NCI-H774 (cell line): ENCODE measurements around the gene MGAT3.
"Not testable (repeated sequence)": the region's sequence is repeated elsewhere in the genome, so short reads cannot be mapped to it uniquely, and the experiment has no call there.

Experiments
- DNase-seq: peaks from one replicate; lab custom pipeline; 2025; lab: John Stamatoyannopoulos, UW

Gene MGAT3

DNA sequence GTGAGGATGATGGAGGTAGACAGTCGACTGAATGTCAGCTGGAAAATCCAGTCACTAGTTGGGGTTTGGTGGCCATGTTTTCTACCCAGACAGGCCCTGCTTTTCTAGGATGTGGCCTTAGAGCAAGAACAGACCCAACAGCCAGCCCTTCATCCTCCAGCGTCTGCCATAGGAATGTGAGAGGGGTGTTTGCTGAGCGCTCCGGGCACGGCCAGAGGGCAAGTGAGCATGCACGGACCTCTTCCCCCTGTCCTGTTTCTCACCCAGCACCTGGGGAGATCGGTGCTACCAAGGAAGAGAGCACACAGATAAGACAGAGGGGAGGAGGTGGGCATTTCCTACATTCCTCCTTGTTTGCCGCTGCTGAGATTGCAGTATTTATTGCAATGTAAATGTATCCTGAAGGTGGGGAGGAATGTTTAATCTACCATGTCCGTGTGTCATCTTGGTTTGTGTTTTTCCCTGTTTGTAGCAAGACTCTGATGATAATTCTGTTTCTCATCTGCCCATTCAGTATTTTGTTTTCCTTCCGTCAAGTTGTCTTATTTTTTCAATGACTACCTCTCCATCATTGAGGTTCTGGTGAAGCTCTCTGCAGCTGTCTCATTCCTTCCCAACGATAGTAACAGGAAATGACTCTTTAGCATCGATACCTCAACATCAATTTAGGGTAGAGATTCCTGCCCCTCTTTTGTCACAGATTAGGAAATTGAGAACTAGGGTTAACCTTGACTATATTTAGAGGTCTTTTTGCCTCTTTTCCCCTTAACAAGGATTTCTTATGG lies 58.6 kb downstream of the MGAT3 start:
- no peak for DNase-seq

DNA sequence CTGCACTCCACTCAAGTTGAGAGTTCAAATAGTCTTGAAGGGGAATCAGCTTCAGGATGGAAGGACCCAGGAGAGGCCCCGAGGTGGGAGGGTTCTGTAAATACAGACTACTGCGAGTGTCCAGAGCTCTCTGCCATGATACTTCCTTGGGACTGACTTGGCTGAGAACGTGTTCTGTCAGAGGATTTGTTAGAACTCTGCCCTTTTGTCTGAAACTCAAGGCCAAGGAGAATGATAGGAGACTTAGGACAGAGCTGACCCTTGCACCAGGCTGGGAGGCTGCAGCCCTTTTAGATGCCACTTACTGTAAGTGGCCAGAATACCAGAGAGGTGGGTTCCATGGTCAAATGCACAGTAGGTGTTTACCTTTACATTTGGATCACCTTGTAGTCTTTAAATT lies 60.7 kb downstream of the MGAT3 start:
- no peak for DNase-seq

DNA sequence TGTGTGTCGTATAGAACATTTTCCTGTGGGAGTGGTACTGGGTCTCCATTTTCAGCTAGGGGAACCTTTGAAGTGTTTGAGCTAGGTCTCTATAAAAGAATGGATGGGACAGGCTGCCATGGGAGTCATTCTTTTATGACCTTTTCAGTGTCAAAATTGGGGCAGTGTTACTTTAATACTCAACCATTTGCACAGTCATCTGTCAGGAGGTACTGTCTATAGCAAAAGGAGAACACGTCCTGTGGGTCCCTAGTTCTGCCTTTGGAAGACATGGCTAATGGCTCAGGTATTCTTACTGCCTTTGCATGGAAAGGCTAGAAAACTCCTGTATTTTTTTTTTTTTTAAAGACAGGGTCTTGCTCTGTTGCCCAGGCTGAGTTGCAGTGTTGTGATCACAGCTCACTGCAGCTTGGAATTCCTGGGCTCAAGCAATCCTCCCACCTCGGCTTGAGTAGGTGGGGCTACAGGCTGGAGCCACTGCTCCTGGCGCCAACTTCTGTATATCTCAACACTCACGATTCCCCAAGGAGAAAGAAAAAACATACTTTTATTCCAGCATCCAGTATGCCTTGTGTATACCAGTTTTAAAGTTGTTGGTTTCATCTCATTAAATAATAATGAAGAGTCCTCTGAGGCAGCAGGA lies 61.5 kb downstream of the MGAT3 start:
- no peak for DNase-seq

DNA sequence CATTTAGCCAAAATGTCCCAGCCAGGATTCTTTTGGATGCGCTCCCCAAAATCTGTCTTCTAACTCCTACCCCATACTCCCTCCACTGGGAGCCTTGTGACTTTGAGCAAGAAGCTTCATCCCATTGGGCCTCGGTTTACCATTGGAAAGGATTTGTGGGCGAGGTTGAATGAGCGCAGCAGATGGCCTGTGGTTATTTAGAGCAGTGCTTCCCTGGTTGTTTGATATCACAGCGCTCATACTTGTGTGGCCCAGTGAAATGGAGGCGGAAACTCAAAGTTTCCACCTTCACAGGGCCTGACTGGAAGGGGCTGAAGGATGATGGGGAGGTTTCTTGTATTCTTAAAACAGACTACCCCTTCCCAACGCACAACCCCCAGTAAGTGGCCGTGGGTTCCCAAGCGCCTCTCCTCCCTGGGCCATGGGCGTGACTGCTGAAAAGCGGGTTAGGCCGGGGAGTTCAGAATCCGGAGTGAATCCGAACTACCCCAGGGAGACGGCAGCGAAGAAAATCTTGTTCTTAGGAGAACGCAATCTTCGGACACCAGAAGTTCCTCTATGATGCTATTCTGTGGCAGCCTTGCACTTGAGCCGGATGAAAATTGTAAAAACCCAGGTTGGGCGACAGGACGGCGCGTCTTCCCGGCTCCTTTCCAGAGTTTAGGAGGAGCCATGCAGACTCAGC lies 62.3 kb downstream of the MGAT3 start:
- no peak for DNase-seq

DNA sequence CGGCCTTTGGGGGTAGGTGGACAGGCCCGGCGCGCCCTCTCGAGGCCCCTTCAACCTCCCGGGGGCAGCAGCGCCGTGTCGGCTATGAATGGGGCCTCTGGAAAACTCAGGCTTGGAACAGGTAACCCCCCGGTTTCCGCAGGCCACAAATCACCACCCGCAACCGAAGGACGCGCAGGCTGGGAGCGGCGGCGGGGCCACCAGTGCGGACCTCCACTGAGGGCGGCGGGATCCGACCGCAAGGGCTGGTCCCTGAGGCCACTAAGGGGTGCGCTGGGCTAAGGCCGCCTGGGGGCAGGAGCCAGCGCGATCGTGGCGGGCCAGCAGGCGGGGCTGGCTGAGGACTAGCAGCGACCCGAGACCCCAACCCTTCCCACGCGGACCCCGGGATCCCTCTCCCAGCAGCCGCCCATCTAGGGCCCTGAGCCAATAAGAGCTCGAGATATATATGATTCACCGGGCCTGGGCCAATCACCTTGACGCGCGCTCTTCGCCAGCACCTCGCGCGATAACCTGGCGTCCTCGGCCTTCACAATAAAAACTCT lies 62.9 kb downstream of the MGAT3 start:
- peak; percentile 94 for DNase-seq

DNA sequence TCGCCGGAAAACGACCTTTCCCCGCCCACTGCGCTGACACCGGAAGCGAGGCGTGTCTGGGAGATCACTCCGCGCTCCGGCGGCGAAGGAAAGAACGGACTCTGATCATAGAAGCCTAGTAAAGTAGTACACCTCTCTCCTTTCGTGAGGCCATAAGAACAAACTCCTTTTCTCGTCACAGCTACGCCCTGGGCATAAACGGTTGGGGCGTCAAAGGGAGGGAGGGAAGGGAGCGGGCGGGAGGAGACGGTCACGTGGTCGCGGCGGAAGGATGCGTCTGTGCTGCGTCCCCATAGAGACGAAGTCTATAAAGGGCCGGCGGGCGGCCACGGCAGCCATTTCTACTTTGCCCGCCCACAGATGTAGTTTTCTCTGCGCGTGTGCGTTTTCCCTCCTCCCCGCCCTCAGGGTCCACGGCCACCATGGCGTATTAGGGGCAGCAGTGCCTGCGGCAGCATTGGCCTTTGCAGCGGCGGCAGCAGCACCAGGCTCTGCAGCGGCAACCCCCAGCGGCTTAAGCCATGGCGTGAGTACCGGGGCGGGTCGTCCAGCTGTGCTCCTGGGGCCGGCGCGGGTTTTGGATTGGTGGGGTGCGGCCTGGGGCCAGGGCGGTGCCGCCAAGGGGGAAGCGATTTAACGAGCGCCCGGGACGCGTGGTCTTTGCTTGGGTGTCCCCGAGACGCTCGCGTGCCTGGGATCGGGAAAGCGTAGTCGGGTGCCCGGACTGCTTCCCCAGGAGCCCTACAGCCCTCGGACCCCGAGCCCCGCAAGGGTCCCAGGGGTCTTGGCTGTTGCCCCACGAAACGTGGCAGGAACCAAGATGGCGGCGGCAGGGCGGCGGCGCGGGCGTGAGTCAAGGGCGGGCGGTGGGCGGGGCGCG lies 63.7 kb downstream of the MGAT3 start, which contains the start of gene ATF4:
TSS of gene ATF4 (plus strand) at position 337 of the 880 bp plus-strand sequence. CDS start 884 bp downstream, outside the sequence.
- no peak for DNase-seq

DNA sequence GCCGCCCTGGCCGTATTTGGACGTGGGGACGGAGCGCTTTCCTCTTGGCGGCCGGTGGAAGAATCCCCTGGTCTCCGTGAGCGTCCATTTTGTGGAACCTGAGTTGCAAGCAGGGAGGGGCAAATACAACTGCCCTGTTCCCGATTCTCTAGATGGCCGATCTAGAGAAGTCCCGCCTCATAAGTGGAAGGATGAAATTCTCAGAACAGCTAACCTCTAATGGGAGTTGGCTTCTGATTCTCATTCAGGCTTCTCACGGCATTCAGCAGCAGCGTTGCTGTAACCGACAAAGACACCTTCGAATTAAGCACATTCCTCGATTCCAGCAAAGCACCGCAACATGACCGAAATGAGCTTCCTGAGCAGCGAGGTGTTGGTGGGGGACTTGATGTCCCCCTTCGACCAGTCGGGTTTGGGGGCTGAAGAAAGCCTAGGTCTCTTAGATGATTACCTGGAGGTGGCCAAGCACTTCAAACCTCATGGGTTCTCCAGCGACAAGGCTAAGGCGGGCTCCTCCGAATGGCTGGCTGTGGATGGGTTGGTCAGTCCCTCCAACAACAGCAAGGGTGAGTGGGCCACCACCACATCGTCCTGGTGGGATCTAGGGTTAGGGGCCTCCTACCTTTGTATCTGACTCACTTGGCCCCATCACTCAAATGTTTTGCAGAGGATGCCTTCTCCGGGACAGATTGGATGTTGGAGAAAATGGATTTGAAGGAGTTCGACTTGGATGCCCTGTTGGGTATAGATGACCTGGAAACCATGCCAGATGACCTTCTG lies 64.5 kb downstream of the MGAT3 start:
- DNase-seq = not testable (repeated sequence)

DNA sequence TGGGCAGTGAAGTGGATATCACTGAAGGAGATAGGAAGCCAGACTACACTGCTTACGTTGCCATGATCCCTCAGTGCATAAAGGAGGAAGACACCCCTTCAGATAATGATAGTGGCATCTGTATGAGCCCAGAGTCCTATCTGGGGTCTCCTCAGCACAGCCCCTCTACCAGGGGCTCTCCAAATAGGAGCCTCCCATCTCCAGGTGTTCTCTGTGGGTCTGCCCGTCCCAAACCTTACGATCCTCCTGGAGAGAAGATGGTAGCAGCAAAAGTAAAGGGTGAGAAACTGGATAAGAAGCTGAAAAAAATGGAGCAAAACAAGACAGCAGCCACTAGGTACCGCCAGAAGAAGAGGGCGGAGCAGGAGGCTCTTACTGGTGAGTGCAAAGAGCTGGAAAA lies 65.3 kb downstream of the MGAT3 start:
- not testable (repeated sequence) for DNase-seq

DNA sequence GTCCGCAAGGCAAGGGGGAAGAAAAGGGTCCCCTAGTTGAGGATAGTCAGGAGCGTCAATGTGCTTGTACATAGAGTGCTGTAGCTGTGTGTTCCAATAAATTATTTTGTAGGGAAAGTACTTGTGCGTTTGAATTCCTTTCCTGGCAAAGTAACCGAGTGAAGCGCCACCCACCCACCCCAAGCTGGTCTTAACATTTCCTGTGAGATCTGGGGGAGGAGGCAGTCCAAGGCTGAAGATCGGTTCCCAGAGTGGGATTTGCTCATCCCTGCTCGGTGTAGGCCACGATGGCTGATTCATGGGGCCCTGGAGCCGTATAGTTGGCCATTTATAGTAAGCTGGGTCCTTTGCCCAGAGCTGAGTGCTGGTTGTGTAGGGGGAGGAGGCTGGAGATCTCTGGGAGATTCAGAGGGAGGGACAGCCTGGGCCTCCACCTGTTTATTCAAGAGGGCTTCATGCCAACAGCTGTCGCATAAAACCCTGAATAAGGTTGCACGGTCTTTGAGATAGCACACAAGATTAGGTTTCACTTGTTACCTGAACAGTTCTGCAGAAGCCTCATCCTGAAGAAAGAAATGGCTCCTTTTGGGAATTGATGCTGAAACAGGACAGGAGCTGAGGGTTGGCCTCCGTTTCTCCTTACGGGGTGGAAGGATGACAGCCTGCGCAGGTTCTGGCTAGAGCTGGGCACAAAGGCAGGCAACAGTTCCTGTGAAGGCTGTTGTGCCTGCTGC lies 65.9 kb downstream of the MGAT3 start:
- no peak for DNase-seq

DNA sequence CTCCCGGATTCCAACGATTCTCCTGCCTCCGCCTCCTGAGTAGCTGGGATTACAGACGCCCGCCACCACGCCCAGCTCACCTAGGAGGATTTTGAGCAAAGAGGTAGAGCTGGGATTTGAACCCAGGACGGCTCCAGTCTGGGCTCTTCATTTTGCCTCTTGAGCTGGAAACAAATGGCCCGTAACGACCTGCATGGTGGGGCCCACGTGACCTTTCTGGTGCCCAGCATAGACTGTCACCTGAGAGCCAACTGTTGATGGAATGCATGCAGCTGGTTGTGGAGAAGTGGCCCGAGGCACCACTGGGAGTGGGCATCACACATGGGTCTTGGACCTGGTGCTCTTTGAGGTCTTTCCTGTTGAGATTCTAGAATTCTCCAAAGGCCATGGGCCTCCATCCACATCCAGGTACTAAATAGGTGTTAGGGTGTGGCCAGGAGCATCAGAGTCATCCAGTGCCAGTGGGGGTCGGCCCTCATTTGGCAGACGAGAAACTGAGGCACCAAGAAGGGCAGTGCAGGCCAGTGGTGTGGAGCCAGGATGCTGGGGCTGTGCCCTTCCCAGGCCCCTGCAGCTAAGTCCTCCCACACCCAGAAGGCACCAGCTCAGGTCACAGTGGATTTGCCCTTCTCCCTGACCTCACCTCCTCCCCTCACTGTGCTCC lies 67.4 kb downstream of the MGAT3 start:
- DNase-seq = no peak

DNA sequence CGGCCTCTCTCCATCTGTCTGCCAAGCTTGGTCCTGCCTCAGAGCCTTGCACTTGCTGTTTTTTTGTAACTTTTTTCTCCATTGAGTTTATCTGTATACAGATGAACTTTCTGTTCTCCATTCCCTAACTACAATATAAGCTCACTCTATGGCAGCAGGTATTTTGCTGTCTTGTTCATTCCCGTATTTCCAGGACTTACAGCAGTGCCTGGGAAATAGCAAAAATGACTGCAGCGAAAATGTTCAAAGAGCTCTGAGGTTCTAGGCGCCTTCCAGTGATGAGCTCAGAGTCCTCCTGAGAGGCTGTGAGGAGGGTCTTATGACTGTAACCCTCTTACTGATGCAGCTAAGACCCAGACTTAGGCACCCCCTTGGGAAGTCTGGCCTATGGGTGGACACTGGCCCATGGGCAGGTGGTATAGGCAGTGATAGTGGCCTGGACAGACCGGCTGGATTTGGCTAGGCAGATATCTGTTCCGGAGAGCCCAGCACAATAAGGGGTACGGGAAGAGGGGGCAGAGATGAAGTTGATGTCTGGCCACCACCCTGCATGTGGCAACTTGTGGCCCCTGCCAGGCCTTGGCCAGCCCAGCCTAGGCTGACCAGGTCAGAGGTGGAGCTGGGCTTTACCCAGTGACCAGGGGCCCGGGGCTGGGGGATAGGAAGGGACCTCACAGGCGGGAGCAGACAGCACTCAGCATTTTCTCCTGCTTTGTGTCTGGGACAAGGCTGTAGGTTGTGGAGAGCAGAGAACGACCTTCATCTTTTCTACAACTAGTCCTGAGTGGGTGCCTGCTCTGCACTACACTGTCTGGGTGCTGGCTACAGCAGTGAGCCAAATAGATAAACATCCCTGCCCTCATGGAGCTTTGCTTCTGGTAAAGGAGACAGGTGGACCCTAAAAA lies 68.2 kb downstream of the MGAT3 start:
- DNase-seq = no peak

DNA sequence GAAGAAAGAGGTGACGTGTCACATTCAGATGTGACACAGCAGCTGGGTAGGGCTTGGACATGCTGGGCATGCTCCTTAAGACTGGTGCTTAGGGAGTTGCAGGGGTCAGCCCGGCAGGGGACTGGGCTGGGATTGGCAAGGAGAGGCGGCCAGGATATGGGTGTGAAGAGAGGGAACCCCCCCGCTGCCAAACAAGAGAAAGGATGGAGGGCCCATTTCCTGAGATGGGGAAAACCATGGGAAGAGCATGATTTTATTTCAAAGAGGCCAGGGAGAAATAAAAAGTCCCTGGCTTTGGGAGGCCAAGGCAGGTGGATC lies 68.8 kb downstream of the MGAT3 start:
- no peak for DNase-seq

DNA sequence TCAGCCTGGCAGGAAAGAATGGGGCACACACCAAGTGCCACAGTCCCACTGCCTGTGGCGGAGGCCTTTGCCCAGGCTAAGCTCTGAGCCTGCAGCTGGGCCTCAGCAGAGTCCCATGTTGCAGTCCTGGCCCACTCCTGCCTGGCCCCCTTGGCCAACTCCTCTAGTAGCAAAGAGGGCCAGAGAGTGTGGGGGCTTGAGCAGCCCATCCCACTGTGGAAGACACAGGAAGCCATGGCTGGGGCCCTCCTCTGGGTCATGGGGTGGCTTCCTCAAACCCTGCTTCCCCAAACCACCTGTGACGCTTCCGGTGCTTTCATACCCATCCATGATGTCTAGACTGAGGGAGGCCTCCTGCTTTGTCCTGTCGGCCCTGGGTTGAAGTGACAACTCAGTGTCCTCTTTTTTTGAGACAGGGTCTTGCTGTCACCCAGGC lies 69.9 kb downstream of the MGAT3 start:
- no peak for DNase-seq

DNA sequence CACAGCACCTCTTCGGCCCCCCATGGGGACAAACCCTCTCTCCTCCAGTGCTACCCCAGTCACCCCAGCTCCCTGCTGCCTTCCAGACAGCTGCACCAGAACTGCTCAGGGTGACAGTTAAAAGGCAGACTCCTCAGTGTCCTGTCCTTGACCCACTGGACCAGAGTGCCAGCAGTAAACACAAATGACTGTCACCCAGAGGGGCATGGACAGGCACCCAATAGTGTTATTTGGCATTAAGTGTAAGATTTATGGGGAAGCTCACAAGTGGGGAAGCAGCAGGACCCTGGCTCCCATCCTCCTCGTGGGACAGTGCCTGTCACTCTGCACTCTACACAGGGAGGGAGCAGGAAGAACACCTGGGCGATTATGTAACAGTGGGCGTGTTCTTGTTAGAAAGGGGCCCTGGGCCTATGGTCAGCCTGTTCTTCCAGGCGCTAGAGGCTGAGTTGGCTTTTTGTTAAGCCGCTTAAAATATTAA lies 70.7 kb downstream of the MGAT3 start:
- no peak for DNase-seq

DNA sequence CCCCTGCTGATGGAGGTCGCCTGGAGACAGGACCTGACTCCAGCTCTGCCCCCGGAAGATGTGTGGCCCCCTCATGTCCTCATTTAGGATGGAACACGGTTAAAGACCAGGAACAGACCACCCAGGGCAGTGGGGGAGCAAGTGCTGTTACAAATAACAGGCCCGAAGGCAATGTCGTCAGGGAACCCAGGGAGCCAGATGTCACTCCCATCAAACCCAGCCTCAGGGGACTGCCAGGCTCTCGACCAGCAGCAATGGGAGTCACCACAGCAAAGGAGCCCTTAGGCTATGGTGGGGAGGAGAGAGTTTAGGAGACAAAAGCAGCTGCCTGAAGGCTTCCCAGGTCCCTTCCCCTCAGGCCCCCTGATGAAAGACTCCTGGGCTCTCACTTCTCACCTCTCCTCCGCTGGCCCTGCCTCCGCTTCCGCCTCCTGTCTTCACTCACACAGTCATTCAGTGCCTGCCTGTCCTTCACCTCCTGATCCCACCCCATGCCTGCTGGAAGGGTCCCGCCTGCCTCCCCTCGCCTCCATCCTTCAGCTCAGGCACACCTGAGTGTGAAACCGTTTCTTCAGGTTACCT lies 71.4 kb downstream of the MGAT3 start:
- DNase-seq = no peak

DNA sequence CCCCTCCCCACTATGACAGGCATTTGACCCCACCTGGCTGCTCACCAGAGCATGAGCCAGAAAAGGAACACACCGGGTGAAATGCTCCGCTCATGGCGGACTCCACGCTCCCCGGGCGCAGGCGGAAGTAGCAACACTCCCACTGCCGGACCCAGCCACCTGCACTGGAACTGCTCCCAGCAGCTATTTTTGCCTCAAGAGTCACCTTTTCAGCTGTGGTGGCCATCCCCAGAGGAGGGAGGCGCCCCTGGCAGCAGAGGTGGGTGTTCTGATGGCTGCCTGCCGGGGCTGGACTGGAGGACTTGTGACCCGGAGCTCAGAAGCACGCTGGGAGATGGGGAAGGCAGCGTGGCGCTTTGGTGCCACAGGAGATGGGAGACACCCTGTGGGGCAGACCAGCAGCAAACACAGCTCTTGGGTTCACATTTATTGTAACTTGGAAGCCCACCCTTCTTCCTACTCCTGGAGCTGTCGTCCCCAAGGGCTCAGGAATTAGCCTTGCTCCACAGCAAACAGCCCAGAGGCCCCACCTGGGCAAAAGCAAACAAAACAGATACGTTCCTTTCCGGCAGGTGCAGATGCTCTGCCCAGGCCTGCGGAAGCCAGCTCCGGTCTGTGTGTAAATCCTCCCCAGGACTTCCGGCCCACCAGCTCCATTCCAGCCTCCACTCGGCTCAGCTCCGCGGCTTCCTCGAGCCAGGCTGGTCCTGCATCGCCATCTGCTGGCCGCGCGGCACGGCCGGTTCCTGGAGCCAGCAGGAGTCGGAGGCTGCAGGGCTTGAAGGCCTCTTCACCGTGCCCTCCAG lies 72.1 kb downstream of the MGAT3 start:
- peak; percentile 89 for DNase-seq

DNA sequence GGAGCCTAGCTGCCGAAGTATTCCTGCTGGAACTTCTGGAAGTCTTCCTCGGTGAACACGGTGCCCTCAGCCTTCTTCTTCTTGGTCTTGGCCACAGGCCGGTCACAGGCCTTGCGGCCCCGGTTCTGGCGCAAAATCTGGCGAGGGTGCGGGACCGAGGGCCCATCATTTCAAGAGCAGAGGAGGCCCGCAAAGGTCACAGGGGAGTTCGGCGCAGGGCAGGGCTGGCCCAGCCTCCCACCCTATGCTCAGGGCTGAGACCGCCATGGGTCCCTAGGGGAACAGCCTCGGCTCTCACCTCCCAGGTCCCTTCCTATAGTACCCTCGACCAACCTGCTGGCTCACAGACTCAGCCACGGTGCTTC lies 72.7 kb downstream of the MGAT3 start:
- DNase-seq = no peak
